ENCODE measurements around the gene ERGIC1.

- TF ChIP-seq POLR2A (IDR thresholded peaks at IDR 0.05): no peak
- TF ChIP-seq POLR2AphosphoS5 (IDR thresholded peaks at IDR 0.05): no peak
- TF ChIP-seq, protein P1, sequence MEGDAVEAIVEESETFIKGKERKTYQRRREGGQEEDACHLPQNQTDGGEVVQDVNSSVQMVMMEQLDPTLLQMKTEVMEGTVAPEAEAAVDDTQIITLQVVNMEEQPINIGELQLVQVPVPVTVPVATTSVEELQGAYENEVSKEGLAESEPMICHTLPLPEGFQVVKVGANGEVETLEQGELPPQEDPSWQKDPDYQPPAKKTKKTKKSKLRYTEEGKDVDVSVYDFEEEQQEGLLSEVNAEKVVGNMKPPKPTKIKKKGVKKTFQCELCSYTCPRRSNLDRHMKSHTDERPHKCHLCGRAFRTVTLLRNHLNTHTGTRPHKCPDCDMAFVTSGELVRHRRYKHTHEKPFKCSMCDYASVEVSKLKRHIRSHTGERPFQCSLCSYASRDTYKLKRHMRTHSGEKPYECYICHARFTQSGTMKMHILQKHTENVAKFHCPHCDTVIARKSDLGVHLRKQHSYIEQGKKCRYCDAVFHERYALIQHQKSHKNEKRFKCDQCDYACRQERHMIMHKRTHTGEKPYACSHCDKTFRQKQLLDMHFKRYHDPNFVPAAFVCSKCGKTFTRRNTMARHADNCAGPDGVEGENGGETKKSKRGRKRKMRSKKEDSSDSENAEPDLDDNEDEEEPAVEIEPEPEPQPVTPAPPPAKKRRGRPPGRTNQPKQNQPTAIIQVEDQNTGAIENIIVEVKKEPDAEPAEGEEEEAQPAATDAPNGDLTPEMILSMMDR (IDR thresholded peaks at IDR 0.05): no peak
Measured at GRCh38 chr5:172940268-172941066, 106.4 kb downstream of the ERGIC1 start.

Data from prostate gland (tissue), 2 donors.